Activated CD4-positive, alpha-beta T cell treated with anti-CD3 and anti-CD28 coated beads, Interleukin-2, amount 50 U/mL, for 24 hours (primary cell): Measurements from ENCODE around the gene PRND.
"Not testable (repeated sequence)": the region's sequence is repeated elsewhere in the genome, so short reads cannot be mapped to it uniquely, and the experiment has no call there.

Source experiments
- DNase-seq, 2 donors: peaks; one replicate each; pipeline ENCODE4 v3.0.0-alpha.2; 2020; ENCODE audit warnings: low read depth in 1 of 2, low spot score in 1 of 2

Gene PRND

DNA sequence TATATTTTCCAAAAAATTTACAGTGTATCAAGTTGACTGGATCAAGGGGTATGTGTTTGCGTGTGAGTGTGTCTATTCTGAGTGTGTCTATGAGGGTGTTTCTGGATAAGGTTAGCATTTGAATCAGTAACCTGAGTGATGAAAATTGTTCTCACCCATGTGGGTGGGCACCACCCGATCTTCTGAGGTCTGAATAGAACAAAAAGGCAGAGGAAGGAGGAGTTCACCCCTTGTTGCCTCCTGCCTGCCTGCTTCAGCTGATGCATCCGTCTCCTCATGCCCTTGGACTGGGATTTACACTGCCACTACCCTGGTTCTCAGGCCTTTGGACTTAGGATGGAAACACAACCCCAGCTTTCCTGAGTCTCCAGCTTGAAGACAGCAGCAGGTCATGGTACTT is 13.7 kb upstream of the PRND start:
- no peak for DNase-seq

DNA sequence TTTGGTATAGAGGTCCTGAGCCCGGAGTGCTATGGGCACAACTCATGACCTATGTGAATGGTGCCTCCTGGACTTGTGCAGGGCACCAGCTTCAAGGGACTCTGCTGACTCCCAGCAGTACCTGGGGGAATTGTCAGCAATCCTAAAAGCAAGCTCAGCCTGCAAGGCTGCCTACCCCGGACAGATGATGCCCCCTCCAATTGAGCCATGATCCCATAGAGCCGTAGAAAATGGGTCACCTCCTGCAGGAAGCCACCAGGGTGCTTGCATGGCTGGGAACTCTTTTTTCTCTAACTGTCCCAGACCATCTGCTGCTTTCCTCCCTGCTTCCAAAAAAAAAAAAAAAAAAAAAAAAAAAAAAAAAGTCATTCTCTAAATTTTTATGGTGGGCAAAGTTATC is 12.9 kb upstream of the PRND start:
- DNase-seq: no peak

GRCh38 chr20:4709261-4710105 is 12.2 kb upstream of the PRND start:
- DNase-seq: no peak

DNA sequence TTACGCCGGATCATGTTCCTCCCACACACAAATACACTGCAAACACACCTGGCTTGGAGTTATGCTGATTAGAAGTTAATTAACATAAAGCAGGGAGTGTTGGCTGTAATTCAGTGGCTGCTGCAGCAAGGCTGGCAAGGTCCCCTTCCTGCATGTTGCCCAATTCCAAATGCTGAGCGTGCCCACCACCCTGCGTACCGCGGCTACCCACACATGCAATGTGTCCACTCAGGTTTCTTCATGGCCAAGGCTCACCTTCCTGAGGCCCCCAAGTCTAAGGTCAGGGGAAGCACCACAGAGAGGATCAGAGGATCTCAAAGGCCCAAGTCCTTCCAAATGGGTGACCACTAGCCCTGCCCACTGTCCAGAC is 11.6 kb upstream of the PRND start:
- DNase-seq: no peak

- DNase-seq: no peak
Measured at GRCh38 chr20:4711511-4711910, 10.2 kb upstream of the PRND start.

DNA sequence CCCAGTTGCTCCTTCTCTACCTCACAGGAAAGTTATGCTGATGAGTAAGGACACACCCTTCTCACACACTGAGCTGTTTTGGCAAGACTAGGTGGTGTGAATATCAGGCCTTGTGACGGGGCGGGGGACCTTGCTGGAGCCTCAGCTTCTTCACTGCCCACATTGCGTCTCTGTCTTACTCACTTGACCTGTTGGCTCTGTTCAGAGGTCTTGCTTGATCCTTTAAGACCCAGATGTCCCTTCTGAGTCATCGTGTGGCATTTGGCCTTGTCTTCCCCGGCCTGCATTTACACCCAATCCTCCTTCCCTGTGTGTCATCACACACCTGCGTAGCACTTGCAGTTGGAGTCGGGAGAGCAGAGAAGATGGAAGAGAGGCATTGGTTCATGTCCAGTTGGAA is 8.3 kb upstream of the PRND start:
- DNase-seq: no peak

DNA sequence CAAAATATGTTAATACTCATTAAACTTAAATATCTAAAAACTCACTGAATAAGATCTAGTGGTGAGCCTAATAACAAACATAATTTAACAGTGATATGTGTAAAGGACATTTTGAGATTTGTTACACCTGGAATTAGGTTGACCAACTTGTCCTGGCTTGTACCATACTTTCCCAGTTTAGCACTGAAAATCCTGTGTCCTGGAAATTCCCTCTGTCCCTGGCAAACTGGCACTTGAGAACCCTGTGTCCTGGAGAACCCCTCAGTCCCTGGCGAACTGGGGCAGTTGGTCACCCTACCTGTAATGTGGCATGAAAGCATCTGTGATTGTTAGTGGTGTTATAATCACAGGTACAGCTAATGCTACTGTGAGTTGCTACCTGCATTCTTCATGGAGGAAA is 6.9 kb upstream of the PRND start:
- DNase-seq: no peak

- DNase-seq: no peak
Measured at GRCh38 chr20:4717816-4718570, 3.7 kb upstream of the PRND start.

DNA sequence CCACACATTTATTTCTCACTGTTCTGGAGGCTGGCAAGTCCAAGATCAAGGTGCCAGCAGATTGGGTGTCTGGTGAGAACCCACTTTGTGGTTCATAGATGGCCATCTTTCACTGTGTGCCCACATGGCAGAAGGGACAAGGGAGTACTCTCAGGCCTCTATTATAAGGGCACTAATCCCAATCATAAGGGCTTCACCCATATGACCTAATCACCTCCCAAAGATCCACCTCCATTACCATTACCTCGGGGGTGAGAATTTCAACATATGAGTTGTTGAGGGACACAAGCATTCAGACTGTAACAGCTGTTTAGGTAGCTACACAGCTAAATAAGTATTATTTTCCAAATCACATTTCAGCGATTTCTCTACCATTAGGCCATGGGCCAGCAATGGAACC is 2.5 kb upstream of the PRND start:
- no peak for DNase-seq

GRCh38 chr20:4720041-4720976 is 1.4 kb upstream of the PRND start:
- DNase-seq: peak; percentile 42 to 73

DNA sequence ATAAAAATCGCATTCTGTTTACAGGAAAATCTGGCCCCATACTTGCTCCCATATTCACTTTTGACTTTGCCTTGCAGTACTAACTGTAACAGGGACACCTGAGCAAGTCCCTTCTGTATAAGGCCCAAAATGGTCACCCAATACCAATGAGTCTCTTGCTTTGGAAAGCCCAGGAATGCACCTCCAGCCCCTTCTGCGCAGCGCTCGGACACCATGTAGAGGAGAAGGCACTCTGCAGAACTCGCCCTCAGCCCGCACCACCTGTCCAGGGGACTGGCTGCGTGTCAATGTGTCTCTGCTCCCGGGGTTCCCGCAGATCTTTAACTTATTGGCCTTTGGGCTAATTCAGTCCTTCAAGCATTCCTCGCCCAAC is 746 bp upstream of the PRND start:
- no peak for DNase-seq

DNA sequence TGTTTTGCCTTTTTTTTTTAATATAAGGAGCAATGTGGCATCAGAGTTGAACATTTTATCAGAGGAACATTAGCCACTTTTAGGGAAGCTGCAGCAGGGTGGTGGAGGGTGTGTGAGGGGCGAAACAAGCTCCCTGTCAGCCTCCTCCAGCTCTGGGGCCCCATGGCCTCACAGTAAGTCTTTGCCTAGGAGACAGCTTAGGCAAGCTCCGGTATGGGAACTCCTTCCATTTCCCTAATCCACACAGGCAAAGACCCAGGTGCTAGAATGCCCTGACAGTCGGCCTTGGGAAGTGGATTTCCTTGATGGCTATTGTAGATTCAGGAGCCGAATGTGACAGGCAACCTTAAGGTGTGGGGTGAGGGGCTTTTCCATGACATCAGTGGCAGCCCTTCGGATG is 862 bp downstream of the PRND start:
- no peak for DNase-seq

DNA sequence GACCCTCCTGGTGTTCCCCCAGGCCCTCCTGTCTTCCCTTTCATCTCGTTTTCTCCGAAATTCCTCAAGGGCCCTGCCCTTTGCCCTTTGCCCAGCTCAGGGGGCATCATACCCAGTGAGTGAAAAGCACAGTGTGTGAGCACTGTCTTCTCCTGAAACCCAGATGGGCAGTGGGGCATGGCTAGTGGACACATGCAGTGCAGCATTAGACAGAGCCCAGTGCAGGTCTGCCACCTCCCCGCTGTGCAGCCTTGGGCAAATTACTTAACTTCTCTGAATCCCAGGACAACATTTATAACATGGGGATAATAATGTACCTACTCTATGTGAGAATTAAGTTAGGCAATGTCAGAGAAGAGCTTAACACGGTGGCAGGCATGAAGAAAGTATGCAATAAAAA is 1.3 kb downstream of the PRND start:
- DNase-seq: no peak

GRCh38 chr20:4723553-4723952 is 1.8 kb downstream of the PRND start:
- not testable (repeated sequence) for DNase-seq

- DNase-seq: no peak
Measured at GRCh38 chr20:4724459-4725262, 3.0 kb downstream of the PRND start.

GRCh38 chr20:4725263-4725550 is 3.5 kb downstream of the PRND start:
- no peak for DNase-seq

DNA sequence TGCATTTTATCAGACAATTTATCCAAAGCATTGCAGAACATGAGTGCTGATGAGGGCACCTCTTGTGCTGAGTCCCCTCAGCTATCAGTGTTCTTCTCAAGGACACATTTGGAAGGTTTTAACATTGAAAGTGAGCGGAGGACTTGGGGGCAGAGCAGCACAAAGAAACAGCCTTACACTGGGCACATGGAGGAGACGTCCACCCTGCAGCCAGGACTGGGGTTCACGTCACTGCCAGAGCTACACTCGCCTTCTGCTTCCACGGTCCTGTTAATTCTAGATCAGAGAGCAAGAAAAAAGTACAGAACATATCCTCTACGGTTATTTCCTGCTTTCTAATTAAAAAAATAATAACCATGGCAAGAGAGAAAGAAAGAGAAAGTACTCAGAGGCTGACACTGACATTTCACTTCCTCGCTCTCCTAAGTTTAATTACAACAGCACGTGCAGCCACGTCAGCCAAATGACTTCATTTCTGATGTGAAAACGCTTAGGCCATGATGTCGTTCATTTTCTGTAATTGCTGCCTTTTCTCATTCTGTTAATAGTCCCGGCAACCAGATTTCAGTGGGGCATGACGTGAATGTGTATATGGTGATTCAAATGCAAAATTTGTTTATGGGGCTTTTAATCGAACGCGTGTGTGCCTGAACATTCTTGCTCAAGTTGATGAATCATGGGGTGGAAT is 5.1 kb downstream of the PRND start:
- DNase-seq: peak in 1 of 2 donors; percentile 25

- DNase-seq: no peak
Measured at GRCh38 chr20:4728120-4728760, 6.5 kb downstream of the PRND start.

DNA sequence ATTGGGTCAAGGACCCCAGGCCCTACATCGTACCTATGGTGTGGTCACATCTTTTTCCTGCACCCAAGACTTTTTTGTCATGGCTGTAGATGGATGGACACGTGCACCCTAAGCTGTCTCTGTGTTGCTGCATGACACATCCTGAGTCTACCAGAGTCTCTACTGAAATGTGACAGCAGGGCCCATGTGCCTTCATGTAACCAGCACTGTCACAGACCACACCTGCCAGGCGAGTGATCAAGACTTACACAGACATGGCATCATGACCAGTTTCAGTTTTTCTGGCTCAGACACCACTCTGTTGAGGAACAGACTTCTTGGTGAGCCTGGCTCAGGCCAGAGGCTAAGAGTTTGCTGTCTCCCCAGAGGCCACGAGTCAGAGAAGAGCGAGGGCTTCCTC is 7.6 kb downstream of the PRND start:
- no peak for DNase-seq

DNA sequence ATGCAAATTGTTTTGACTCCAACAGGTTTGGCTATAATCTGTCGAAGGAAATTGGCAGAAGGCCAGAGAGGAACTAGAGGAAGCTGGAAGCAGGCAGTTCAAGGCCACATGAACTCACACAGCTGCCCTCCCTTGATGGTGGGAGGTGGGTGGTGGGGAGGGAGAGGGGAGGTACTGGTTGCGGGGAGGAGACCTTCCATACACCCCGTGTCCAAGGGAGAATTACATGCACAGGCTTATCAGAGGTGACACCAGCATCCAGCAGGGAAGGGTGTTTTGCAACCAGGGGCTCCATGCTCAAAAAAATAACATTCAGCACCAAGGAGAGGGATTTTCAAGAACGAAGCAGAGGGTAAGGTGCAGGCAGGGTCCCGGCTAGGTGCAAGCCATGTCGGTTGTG is 9.1 kb downstream of the PRND start:
- no peak for DNase-seq
